HG03159 (cell line): ENCODE data around the gene BSN.
"Not testable (repeated sequence)": the region's sequence is repeated elsewhere in the genome, so short reads cannot be mapped to it uniquely, and the experiment has no call there.

Experiments used
- ATAC-seq: cut with Tn5 transposase; IDR thresholded peaks from one replicate; pipeline ENCODE4 v1.9.1; 2021; ENCODE audit warnings: mild to moderate bottlenecking, moderate library complexity; ENCODE audit not compliant: unreplicated experiment

The BSN gene

DNA sequence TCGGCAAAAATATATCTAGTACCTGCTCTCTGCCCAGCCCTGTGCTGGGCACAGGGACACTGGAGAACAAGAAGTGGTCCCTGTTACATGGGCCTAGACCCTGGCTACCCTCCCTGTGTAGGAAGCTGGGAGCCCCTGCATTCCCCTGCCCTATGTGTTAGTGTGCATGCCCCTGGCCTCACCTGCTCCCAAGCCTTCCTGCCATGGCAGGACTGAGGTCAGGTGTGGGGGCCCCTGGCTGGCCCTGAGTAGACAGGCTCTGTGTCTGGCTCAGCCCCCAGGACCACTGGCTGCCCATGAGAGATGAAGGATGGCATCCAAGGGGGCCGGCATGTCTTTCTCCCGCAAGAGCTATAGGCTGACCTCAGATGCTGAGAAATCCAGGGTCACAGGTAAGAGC, 136.6 kb downstream of the BSN start:
- not testable (repeated sequence) for ATAC-seq

DNA sequence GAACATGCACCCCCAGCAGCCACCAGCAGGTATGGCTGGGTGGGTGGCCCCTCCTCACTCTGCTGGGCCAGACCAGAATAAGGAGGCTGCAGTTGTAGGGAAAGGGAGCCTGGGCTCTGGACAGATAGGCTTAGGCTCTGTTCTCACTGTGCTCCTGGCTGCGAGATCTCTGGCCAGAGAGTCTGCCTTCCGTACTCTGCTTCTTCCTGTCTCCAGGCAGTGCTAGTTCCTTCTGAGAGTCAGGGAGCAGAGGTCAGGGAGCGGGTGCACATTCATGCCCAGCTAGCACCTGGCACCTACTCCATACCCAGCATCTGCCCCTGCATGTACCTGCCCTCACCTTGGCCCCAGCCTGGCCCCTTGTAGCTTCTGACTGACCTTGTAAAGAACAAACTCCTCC, 137.2 kb downstream of the BSN start:
- not testable (repeated sequence) for ATAC-seq

DNA sequence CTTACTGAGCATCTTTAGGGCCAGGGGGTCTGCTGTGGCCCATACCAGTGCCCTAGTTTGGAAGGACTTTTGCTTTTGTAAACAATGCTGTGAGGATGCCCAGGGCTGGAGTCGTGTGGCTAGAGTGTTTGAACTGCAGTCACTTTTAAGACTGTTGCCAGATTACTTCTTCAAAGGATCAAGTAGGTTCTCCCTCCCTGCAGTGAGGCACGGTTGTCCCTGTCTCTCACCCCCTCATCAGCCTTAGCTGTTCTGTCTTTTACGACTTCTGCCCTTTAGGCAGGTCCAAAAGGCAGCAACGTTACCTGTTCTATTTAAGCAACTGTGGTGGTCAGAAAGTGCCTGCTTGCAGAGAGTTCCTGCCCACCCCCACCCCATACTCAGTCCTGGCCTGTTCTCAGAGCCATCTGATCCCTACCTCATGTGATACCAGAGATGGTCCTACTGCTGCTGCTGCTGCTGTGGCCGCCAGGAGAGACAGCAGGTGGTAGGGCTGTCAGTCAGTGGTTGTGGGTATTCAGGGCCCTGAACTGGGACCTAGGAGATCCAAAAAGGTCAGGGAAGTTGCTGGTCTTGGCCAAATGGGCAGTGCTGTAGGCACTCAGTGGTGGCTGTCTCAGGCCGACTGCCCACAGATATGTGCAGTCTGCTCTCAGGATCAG, 140.3 kb downstream of the BSN start:
- ATAC-seq = not testable (repeated sequence)

DNA sequence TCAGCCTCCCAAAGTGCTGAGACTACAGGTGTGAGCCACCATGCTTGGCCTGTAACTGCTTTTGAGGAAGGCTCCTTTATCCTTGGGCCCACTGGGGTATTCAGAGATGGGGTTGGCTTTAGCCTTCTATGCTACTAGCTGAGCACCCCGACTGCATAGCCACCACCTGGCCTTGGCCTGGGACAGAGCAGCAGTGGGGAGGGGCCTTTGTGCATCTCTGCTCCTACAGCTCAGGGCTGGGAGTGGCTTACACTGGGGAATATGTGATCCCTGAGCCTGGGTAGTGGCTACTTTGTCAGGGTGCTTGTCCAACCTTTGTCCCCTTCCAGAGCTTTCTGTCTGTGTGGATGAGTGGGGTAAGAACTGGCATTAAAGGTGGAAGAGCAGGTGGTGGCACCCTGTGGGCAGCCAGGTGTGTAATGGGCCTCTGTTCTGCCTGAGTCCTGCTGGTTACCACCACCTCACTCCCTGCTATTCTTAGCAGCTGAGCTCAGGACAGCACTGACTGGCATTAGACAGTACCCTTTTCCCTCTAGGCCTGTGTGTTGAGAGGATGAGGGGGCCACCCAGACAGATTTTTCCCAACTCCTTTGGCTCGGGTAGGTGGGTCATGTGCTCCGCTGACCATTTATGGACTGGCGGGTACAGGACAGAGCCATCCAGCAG, 141.2 kb downstream of the BSN start:
- not testable (repeated sequence) for ATAC-seq

DNA sequence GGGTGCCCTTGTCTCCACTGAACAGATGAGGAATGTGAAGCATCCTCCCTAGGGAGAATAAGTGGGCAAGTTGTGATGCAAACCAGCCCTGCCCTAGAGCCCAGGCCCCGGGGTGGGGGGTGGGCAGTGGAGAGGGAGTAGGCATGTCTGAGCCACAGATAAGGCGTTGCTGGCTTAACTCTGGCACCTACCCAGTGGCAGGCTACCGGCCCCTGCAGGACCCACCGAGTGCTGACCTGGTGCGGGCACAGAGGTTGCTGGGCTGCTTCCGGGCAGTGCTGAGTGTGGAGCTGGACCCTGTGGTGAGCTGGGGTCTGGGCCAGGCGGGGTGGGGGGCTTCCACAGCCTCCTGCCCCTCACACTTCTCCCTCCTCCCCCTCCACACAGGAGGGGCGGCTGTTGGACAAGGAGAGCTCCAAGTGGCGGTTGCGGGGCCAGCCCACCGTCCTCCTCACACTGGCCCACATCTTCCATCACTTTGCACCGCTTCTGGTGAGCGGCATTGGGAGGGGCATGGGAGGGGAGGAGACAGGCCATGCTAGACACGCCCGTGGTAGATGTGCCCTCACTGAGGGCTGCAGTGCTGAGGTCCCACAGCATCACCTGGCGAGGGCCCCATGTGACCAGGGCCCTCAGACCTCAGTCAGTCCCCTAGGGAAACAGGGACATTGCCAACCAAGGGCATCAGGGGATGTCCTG, 145.2 kb downstream of the BSN start:
- no peak for ATAC-seq

GRCh38 chr3:49700014-49700413, 145.7 kb downstream of the BSN start:
- ATAC-seq = no peak

DNA sequence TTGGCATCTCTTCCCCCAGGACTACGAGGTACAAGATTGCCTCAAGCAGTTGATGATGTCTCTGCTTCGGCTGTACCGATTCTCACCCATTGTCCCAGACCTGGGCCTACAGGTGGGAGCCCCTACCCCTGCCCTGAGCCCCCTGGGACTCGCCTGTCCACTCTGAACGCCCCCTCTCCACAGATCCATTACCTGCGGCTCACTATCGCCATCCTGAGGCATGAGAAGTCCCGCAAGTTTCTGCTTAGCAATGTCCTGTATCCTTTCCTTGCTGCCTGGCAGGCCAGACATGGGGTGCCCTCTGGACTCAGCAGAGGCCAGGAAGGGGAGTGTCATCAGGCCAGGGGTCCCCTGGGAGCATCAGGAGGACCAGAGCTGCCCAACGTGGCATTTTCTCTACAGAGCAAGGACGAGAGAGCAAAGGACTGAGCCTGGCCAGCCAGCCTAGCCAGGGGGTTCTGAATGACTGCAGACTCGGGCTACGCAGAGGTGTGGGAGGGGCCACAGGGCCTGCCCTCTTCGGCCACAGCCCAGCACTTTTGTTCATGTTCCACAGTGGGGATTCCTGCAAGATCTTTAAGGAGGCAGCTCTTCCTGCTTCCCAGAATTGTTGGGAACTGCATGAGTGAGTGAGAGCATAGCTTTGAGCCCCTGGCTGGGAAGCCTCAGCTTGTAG, 146.3 kb downstream of the BSN start:
- ATAC-seq = no peak

DNA sequence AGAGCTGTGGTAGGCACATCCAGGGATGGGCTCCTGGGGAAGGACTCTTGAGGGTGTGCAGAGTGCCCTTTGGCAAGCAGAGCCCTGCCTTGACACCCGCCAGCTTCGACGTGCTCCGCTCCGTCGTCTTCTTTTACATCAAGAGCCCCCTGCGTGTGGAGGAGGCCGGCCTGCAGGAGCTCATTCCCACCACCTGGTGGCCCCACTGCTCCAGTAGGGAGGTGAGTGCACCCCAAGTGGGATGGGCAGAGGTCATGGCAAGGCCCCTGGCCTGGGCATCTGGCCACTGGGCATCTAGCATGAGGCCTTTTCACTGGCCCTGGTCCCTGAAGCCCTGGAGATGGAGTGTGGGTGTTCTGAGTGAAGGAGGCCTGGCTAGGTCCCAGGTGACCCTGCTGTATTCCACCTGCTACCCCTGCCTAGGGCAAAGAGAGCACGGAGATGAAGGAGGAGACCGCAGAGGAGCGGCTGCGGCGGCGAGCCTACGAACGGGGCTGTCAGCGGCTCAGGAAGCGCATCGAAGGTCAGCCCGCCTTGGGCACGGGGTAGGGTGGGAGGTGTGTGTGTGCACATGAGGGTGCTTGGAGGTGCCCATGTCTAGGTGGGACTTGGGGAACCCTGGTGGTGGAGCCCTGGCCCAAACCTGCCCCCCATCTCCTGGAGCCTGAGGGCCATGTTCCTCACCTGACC, 147.3 kb downstream of the BSN start:
- no peak for ATAC-seq

- ATAC-seq = no peak
These were observed 148.4 kb downstream of the BSN start for GRCh38 chr3:49702672-49703071.

DNA sequence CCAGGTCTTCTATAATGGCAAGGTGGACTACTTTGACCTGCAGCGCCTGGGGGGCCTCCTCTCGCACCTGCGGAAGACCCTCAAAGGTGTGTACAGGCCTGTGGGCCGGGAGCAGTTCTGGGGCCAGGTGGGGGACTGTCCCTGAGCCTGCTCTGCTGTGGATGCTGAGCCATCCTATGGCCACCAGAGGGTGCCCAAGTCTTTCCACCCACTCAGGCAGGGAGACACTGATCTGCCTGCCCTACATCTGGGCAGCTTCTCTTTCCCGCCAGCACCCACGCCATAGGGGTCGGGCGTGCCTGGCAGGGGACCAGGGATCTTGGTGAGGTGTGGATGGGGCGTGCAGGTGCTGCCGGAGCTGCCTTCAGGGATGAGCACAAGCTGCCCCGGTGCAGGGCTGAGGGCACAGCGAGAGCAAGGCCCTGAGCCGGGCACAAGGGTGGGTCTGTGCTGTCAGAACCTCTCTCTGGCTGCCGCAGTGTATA, 149.2 kb downstream of the BSN start:
- ATAC-seq = peak; percentile 64

GRCh38 chr3:49703956-49704355, 149.7 kb downstream of the BSN start:
- no peak for ATAC-seq

- ATAC-seq = no peak
These were observed 150.4 kb downstream of the BSN start for GRCh38 chr3:49704629-49705028.

GRCh38 chr3:49705390-49705960, 151.2 kb downstream of the BSN start:
- no peak for ATAC-seq

DNA sequence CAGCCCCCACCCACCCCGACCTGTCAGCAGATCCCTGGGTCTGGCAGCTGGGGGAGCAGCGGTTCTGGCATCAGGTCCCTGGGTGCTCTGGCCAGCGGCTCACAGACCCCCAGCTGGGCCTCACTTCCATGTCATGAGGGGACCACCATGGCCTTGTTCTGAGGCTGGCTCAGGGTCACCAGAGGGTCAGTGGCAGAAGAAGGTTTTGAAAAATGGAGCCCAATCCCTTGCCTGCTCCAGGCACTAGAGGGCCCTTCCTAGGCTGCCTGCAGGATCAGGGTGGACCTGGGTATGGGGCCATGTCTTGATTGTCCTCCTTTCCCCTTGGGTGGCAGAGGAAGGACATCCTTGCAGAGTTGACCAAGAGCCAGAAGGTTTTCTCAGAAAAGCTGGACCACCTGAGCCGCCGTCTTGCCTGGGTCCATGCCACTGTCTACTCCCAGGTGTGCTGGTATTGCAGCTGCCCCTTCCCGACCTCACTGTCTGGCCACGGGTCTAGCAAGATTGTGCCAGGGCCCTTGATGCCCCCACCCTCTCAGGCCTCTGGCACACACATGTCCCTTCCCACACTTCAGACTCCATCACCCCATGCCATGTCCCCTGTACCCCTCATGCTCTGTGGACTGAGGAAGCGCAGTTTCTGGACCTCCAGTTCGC, 152.3 kb downstream of the BSN start:
- no peak for ATAC-seq

DNA sequence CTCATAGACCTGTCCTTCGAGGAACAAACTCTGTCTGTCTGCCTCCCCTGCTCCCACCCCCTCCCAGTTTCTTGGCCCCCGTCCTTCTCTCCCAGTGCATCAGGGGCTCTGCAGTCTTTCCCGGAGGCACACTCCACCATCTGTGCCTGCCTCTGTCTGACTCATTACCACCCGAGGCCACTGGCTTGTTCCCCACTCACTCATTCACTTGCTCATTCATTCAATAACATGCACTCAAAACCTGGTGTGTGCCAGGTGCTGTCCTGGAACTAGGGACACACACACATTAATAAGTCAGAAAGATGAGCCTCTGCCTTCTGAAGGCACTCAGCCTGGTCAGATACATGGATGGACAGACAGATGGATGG, 152.8 kb downstream of the BSN start:
- no peak for ATAC-seq

DNA sequence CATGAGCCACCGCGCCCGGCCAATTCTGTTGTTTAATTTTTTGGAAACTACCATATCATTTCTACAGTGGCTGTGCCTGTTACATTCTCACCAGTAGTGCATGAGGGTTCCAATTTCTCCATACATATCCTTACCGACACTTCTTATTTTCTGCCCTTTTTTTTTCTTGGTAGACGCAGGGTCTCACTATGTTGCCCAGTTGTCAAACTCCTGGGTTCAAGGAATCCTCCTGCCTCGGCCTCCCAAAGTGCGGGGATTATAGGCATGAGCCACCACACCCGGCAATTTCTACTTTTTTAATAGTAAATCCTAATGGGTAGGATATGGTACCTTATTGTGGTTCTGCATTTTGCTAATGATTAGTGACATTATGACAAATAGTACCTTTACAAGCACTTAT, 155.6 kb downstream of the BSN start:
- no peak for ATAC-seq

- ATAC-seq = no peak
These were observed 157.2 kb downstream of the BSN start for GRCh38 chr3:49711489-49711888.

DNA sequence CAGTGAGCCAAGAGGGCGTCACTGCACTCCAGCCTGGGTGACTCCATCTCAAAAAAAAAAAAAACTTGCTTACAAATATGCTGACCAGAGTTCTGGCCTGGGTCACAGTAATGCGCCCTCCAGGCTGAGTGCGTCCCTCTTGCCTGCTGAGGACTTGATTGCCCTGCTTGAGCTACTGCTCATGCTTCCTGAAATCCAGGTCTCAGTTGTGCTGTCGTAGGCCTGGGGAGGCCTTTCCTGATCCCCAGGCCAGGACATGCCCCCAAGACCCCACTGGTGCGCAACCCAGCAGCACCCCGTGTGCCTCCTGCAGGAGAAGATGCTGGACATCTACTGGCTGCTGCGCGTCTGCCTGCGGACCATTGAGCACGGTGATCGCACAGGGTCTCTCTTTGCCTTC, 157.9 kb downstream of the BSN start:
- no peak for ATAC-seq

GRCh38 chr3:49712631-49713317, 158.5 kb downstream of the BSN start:
- no peak for ATAC-seq
